GM18907 (cell line): ENCODE measurements around the gene MRPL53.

Source experiments
- ATAC-seq: cut with Tn5 transposase; IDR thresholded peaks from one replicate; pipeline ENCODE4 v1.9.1; 2021; ENCODE audit warnings: mild to moderate bottlenecking, moderate library complexity; ENCODE audit not compliant: unreplicated experiment

MRPL53 gene

GRCh38 chr2:74472086-74472944 lies at the start of gene MRPL53:
Gene MRPL53 (minus strand): TSS chr2:74472680. CDS start chr2:74472660, 20 bp downstream.
- peak; percentile 89 for ATAC-seq

GRCh38 chr2:74516650-74517049 lies 44.2 kb upstream of the MRPL53 start:
- no peak for ATAC-seq

GRCh38 chr2:74515981-74516633 lies 43.6 kb upstream of the MRPL53 start:
- ATAC-seq, result peak; percentile 64

- ATAC-seq, result peak; percentile 14
These were observed 42.9 kb upstream of the MRPL53 start for GRCh38 chr2:74515271-74515980.

GRCh38 chr2:74514368-74515270 lies 42.1 kb upstream of the MRPL53 start, which contains the start of gene TLX2:
Gene TLX2 (plus strand): TSS chr2:74514450. CDS start chr2:74514807, 357 bp downstream.
- no peak for ATAC-seq

GRCh38 chr2:74513605-74514367 lies 41.3 kb upstream of the MRPL53 start:
- ATAC-seq, result no peak

GRCh38 chr2:74512744-74513604 lies 40.5 kb upstream of the MRPL53 start:
- ATAC-seq, result no peak

GRCh38 chr2:74511104-74511989 lies 38.9 kb upstream of the MRPL53 start:
- no peak for ATAC-seq

- ATAC-seq, result no peak
These were observed 37.8 kb upstream of the MRPL53 start for GRCh38 chr2:74510272-74510671.

GRCh38 chr2:74507926-74508520 lies 35.5 kb upstream of the MRPL53 start:
- peak; percentile 21 for ATAC-seq

- ATAC-seq, result peak; percentile 93
These were observed 34.9 kb upstream of the MRPL53 start, which contains the start of gene PCGF1 for GRCh38 chr2:74507145-74507925. Gene PCGF1 (minus strand): TSS chr2:74507695. CDS start chr2:74507668, 27 bp downstream.

GRCh38 chr2:74505448-74506246 lies 33.2 kb upstream of the MRPL53 start:
- ATAC-seq, result no peak

- ATAC-seq, result no peak
These were observed 32.1 kb upstream of the MRPL53 start for GRCh38 chr2:74504591-74504990.

- no peak for ATAC-seq
These were observed 31.3 kb upstream of the MRPL53 start for GRCh38 chr2:74503506-74504475.
